Choroid plexus epithelial cell (primary cell): ENCODE results near the gene SEPHS1.

Source experiments
- DNase-seq: peaks from one replicate; pipeline ENCODE4 v3.0.0-alpha.2; 2010; ENCODE audit warnings: low read depth
- H3K4me3 ChIP-seq: 2 replicates; pipeline ENCODE4 v1.5.1; 2011; ENCODE audit warnings: low read depth, mild to moderate bottlenecking, control low read depth, low read length, moderate library complexity
- CTCF ChIP-seq: conservative IDR thresholded peaks from 2 replicates; pipeline ENCODE4 v1.5.1; 2011; ENCODE audit warnings: low read depth, mild to moderate bottlenecking, control low read depth, inconsistent platforms, low read length, moderate library complexity

The SEPHS1 gene

GRCh38 chr10:13347500-13348156 lies 465 bp downstream of the SEPHS1 start:
- no peak for TF ChIP-seq CTCF
- DNase-seq = peak; percentile 78

GRCh38 chr10:13347043-13347499 lies 1.0 kb downstream of the SEPHS1 start:
- DNase-seq = peak; percentile 26

More at GRCh38 chr10:13347500-13348156, 465 bp downstream of the SEPHS1 start:
- peak overlapping the region; percentile 70 for H3K4me3 ChIP-seq

GRCh38 chr10:13346283-13347042 lies 1.6 kb downstream of the SEPHS1 start:
- H3K4me3 ChIP-seq = peak overlapping the region; percentile 70
- DNase-seq = peak; percentile 53
- TF ChIP-seq CTCF = no peak

More at GRCh38 chr10:13347043-13347499, 1.0 kb downstream of the SEPHS1 start:
- TF ChIP-seq CTCF = no peak
- H3K4me3 ChIP-seq = peak overlapping the region; percentile 70

GRCh38 chr10:13340626-13341376 lies 7.3 kb downstream of the SEPHS1 start:
- no peak for DNase-seq
- no peak overlapping the region for H3K4me3 ChIP-seq
- no peak for TF ChIP-seq CTCF

- DNase-seq = no peak
- TF ChIP-seq CTCF = no peak
- no peak overlapping the region for H3K4me3 ChIP-seq
Observed at GRCh38 chr10:13340068-13340467, 8.0 kb downstream of the SEPHS1 start.

- DNase-seq = no peak
- H3K4me3 ChIP-seq = no peak overlapping the region
- TF ChIP-seq CTCF = no peak
Observed at GRCh38 chr10:13338390-13339110, 9.5 kb downstream of the SEPHS1 start.
